Lower leg skin (tissue), 4 donors: ENCODE results near the gene NPC1. TPM values are rescaled to one million over a fixed set of nuclear protein-coding genes. Genes with fewer than 3 reads are reported as not detected.

Source experiments
- DNase-seq, 2 donors: peaks; one replicate each; pipeline ENCODE4 v3.0.0-alpha.2; 2019; ENCODE audit warnings: low spot score in 2 of 2
- H3K4me3 ChIP-seq: fragments of 200-600 bp; sonication (generic); 2 replicates; pipeline ENCODE4 v1.5.1; 2017; ENCODE audit warnings: mild to moderate bottlenecking, low read depth; ENCODE audit not compliant: poor library complexity, severe bottlenecking
- CTCF ChIP-seq, 3 donors: fragments of 450-650 bp; IDR thresholded peaks; one replicate each; pipeline ENCODE4 v1.5.1; 2016; ENCODE audit warnings: antibody characterized with exemption in 3 of 3, mild to moderate bottlenecking in 3 of 3, moderate library complexity in 2 of 3
- POLR2A ChIP-seq, 2 donors: fragments of 450-650 bp; IDR thresholded peaks; one replicate each; pipeline ENCODE4 v1.6.1; 2016 to 2017; ENCODE audit warnings: antibody characterized with exemption in 2 of 2, mild to moderate bottlenecking in 1 of 2, moderate library complexity in 1 of 2
- WGBS, 2 donors: methylation state at CpG; one replicate each; pipeline ENCODE4 v1.1.5; 2018; 5-methylcytosine and 5-hydroxymethylcytosine counted together
- intact Hi-C: fragments of 100-400 bp; cut with DNase I; formaldehyde crosslinking; loops from one replicate; pipeline ENCODE4 v1.15.0; 2023; ENCODE audit warnings: low total_unique reads
- total RNA-seq, 4 donors: library from RNA; depleted of rRNA; stranded (reverse); fragments of >200 nt; gene quantifications; one replicate each; pipeline ENCODE4 v1.1.0, GENCODE V29; 2016

The NPC1 gene
- total RNA-seq, 4 donors from 2014 or later, result 75.1 to 114 (median 100) TPM

GRCh38 chr18:23585007-23585871, 1.1 kb downstream of the NPC1 start:
- intact Hi-C loops, result loop anchor here (10.0 kb wide), 1 partner anchor 50 kb away; no protein-coding TSS in a partner anchor
- H3K4me3 ChIP-seq, result peak overlapping the region; percentile 89
- 26 to 30% methylated on average over 19 of the region's 19 CpGs for WGBS, 2 donors
- peak in 1 of 2 donors; percentile 35 for DNase-seq
- TF ChIP-seq CTCF (IDR thresholded peaks at IDR 0.05) (no peak), POLR2A (IDR thresholded peaks at IDR 0.05) (no peak)

- 89 to 92% methylated on average over 13 of the region's 13 CpGs for WGBS, 2 donors
- intact Hi-C loops, result loop anchor here (10.0 kb wide), 1 partner anchor 50 kb away; no protein-coding TSS in a partner anchor
- no peak overlapping the region for H3K4me3 ChIP-seq
Measured at GRCh38 chr18:23584019-23584983, 2.0 kb downstream of the NPC1 start.

GRCh38 chr18:23583071-23583865, 3.0 kb downstream of the NPC1 start:
- intact Hi-C loops, result loop anchor here (10.0 kb wide), 1 partner anchor 48 kb away; no protein-coding TSS in a partner anchor
- H3K4me3 ChIP-seq, result no peak overlapping the region
- DNase-seq, result no peak
- WGBS, 2 donors, result 85 to 86% methylated on average over 5 of the region's 5 CpGs
- no peak for TF ChIP-seq POLR2A (IDR thresholded peaks at IDR 0.05)
- no peak for TF ChIP-seq CTCF (IDR thresholded peaks at IDR 0.05)

More at GRCh38 chr18:23584019-23584983, 2.0 kb downstream of the NPC1 start:
- DNase-seq, result no peak
- TF ChIP-seq POLR2A (IDR thresholded peaks at IDR 0.05) (no peak), CTCF (IDR thresholded peaks at IDR 0.05) (no peak)

- intact Hi-C loops, result loop anchor here (10.0 kb wide), 1 partner anchor 46 kb away; no protein-coding TSS in a partner anchor
- DNase-seq, result no peak
- WGBS, 2 donors, result 70 to 71% methylated on average over 6 of the region's 6 CpGs
- no peak for TF ChIP-seq CTCF (IDR thresholded peaks at IDR 0.05)
- TF ChIP-seq POLR2A (IDR thresholded peaks at IDR 0.05), result no peak
- no peak overlapping the region for H3K4me3 ChIP-seq
Measured at GRCh38 chr18:23580677-23581367, 5.5 kb downstream of the NPC1 start.
